Neural progenitor cell (in vitro differentiated cells): ENCODE measurements around the gene KCNC3.

ENCODE experiments used
- EZH2 ChIP-seq: fragments of 200-600 bp; sonication (generic); IDR thresholded peaks from 2 replicates; pipeline ENCODE4 v1.6.1; 2017; ENCODE audit warnings: antibody characterized with exemption, mild to moderate bottlenecking, moderate library complexity
- EZH2phosphoT487 ChIP-seq: fragments of 200-600 bp; sonication (generic); IDR thresholded peaks from 2 replicates; pipeline ENCODE4 v1.6.1; 2017; ENCODE audit warnings: antibody characterized with exemption
- TF ChIP-seq, protein P1 (sequence below): fragments of 200-600 bp; sonication (generic); IDR thresholded peaks from 2 replicates; pipeline ENCODE4 v1.5.1; 2017; ENCODE audit warnings: antibody characterized with exemption, mild to moderate bottlenecking

DNA sequence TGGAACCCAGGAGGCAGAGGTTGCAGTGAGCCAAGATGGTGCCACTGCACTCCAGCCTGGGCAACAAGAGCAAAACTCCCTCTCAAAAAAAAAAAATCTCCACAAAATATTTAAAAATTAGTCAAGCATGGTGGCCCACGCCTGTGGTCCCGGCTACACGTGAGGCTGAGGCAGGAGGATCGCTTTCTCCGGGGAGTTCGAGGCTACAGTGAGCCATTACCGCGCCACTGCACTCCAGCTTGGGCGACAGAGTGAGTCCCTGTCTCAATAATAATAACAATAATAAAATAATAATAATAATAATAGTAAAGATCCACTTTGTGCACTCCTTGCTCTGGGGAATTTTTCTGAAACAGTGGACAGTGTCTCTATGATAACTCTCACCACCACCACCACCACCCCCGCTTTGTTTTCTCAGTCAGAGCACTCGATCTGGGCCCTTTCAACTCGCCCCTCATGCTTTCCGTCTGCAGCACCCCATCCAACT, 27.6 kb upstream of the KCNC3 start:
- TF ChIP-seq, protein P1, sequence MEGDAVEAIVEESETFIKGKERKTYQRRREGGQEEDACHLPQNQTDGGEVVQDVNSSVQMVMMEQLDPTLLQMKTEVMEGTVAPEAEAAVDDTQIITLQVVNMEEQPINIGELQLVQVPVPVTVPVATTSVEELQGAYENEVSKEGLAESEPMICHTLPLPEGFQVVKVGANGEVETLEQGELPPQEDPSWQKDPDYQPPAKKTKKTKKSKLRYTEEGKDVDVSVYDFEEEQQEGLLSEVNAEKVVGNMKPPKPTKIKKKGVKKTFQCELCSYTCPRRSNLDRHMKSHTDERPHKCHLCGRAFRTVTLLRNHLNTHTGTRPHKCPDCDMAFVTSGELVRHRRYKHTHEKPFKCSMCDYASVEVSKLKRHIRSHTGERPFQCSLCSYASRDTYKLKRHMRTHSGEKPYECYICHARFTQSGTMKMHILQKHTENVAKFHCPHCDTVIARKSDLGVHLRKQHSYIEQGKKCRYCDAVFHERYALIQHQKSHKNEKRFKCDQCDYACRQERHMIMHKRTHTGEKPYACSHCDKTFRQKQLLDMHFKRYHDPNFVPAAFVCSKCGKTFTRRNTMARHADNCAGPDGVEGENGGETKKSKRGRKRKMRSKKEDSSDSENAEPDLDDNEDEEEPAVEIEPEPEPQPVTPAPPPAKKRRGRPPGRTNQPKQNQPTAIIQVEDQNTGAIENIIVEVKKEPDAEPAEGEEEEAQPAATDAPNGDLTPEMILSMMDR = no peak
- TF ChIP-seq EZH2phosphoT487 (no peak), EZH2 (no peak)
